CD4-positive, alpha-beta T cell treated with Interferon gamma for 1 hour (primary cell): ENCODE results near the gene CAB39L.
"Not testable (repeated sequence)": the region's sequence is repeated elsewhere in the genome, so short reads cannot be mapped to it uniquely, and the experiment has no call there.

Experiments used
- DNase-seq: peaks from one replicate; pipeline ENCODE4 v3.0.0-alpha.2; 2020

CAB39L gene

GRCh38 chr13:49342454-49342853 lies 101.4 kb downstream of the CAB39L start:
- no peak for DNase-seq

GRCh38 chr13:49341941-49342340 lies 101.9 kb downstream of the CAB39L start:
- no peak for DNase-seq

GRCh38 chr13:49341517-49341916 lies 102.3 kb downstream of the CAB39L start:
- no peak for DNase-seq

- DNase-seq, result no peak
Observed at GRCh38 chr13:49340161-49340560, 103.7 kb downstream of the CAB39L start.

GRCh38 chr13:49336655-49337054 lies 107.2 kb downstream of the CAB39L start:
- no peak for DNase-seq

- no peak for DNase-seq
Observed at GRCh38 chr13:49330546-49330864, 113.4 kb downstream of the CAB39L start.

GRCh38 chr13:49329831-49330545 lies 113.9 kb downstream of the CAB39L start:
- DNase-seq, result no peak

- not testable (repeated sequence) for DNase-seq
Observed at GRCh38 chr13:49327145-49327544, 116.7 kb downstream of the CAB39L start.

- no peak for DNase-seq
Observed at GRCh38 chr13:49326222-49326917, 117.5 kb downstream of the CAB39L start.

GRCh38 chr13:49323344-49323743 lies 120.5 kb downstream of the CAB39L start:
- DNase-seq, result no peak

- no peak for DNase-seq
Observed at GRCh38 chr13:49322702-49323101, 121.2 kb downstream of the CAB39L start.

- DNase-seq, result no peak
Observed at GRCh38 chr13:49320975-49321374, 122.9 kb downstream of the CAB39L start.

GRCh38 chr13:49319951-49320350 lies 123.9 kb downstream of the CAB39L start:
- no peak for DNase-seq

GRCh38 chr13:49319551-49319950 lies 124.3 kb downstream of the CAB39L start:
- no peak for DNase-seq

- DNase-seq, result no peak
Observed at GRCh38 chr13:49315756-49316482, 127.9 kb downstream of the CAB39L start.

GRCh38 chr13:49315036-49315565 lies 128.8 kb downstream of the CAB39L start:
- DNase-seq, result no peak

GRCh38 chr13:49314344-49314882 lies 129.5 kb downstream of the CAB39L start:
- no peak for DNase-seq

- no peak for DNase-seq
Observed at GRCh38 chr13:49311816-49312215, 132.0 kb downstream of the CAB39L start.

GRCh38 chr13:49310251-49310650 lies 133.6 kb downstream of the CAB39L start:
- no peak for DNase-seq

- no peak for DNase-seq
Observed at GRCh38 chr13:49308921-49309408, 134.9 kb downstream of the CAB39L start.

GRCh38 chr13:49308097-49308875 lies 135.6 kb downstream of the CAB39L start:
- DNase-seq, result no peak

- DNase-seq, result no peak
Observed at GRCh38 chr13:49307365-49307764, 136.5 kb downstream of the CAB39L start.
